HEK293 (cell line): ENCODE measurements around the gene DYNLL2.

Experiments used
- CTCF ChIA-PET: fragments of 350-600 bp; formaldehyde crosslinking; extraction: SDS; loops from one replicate; lab custom pipeline; 2021; ENCODE audit warnings: antibody characterized with exemption; lab: Yijun Ruan, JAX
- POLR2A ChIA-PET: fragments of 300-600 bp; formaldehyde crosslinking; extraction: SDS; loops from one replicate; lab custom pipeline; 2020; ENCODE audit warnings: antibody characterized with exemption, inconsistent platforms; lab: Yijun Ruan, JAX
- H3K27ac ChIP-seq: fragments of 200-500 bp; sonication (Bioruptor generic); 2 replicates; pipeline ENCODE4 v1.5.1; 2014; ENCODE audit warnings: low read depth, low read length, control low read depth, inconsistent platforms; ENCODE audit errors: extremely low read depth
- H3K36me3 ChIP-seq, 2 experiments: fragments of 200-500 bp in 1 of 2; sonication (Bioruptor generic) in 1 of 2; 1 replicate in 1 of 2; 2 replicates in 1 of 2; pipeline ENCODE4 v1.5.1; 2014 to 2017; ENCODE audit warnings: inconsistent platforms in 2 of 2, low read length in 2 of 2; ENCODE audit not compliant: control insufficient read depth in 2 of 2, insufficient read depth in 1 of 2
- H3K4me1 ChIP-seq: fragments of 200-500 bp; sonication (Bioruptor generic); 2 replicates; pipeline ENCODE4 v1.5.1; 2014; ENCODE audit warnings: mild to moderate bottlenecking, low read length, inconsistent platforms; ENCODE audit not compliant: control insufficient read depth, insufficient read depth
- H3K4me3 ChIP-seq: 2 replicates; pipeline ENCODE4 v1.5.1; 2011; ENCODE audit warnings: low read depth, mild to moderate bottlenecking, control low read depth, low read length, moderate library complexity
- H3K9me3 ChIP-seq: fragments of 200-500 bp; sonication (Bioruptor generic); 2 replicates; pipeline ENCODE4 v1.5.1; 2014; ENCODE audit warnings: low read depth, low read length, inconsistent platforms; ENCODE audit not compliant: control insufficient read depth, insufficient read depth
- GFI1B ChIP-seq: fragments of 450-650 bp; formaldehyde crosslinking; IDR thresholded peaks from 2 replicates; pipeline ENCODE4 v1.5.1; 2016; ENCODE audit warnings: missing biosample characterization, missing genetic modification characterization
- KLF8 ChIP-seq: fragments of 450-650 bp; formaldehyde crosslinking; IDR thresholded peaks from 2 replicates; pipeline ENCODE4 v1.5.1; 2016; ENCODE audit warnings: missing biosample characterization, missing genetic modification characterization
- MEIS1 ChIP-seq: sonication (generic); formaldehyde crosslinking; IDR thresholded peaks from 2 replicates; pipeline ENCODE4 v1.8.1; 2022; ENCODE audit warnings: missing genetic modification reagents, mild to moderate bottlenecking, borderline replicate concordance
- OSR2 ChIP-seq: fragments of 450-650 bp; formaldehyde crosslinking; IDR thresholded peaks from 2 replicates; pipeline ENCODE4 v1.5.1; 2016; ENCODE audit warnings: missing biosample characterization, missing genetic modification characterization
- SP7 ChIP-seq: fragments of 450-650 bp; formaldehyde crosslinking; IDR thresholded peaks from 2 replicates; pipeline ENCODE4 v1.5.1; 2016; ENCODE audit warnings: missing biosample characterization, missing genetic modification characterization
- ZBTB8A ChIP-seq: fragments of 450-650 bp; formaldehyde crosslinking; IDR thresholded peaks from 2 replicates; pipeline ENCODE4 v1.5.1; 2016; ENCODE audit warnings: missing biosample characterization, missing genetic modification characterization
- ZNF10 ChIP-seq: fragments of 450-650 bp; formaldehyde crosslinking; IDR thresholded peaks from 2 replicates; pipeline ENCODE4 v1.5.1; 2017; ENCODE audit warnings: missing biosample characterization, missing genetic modification characterization
- ZNF114 ChIP-seq: fragments of 450-650 bp; formaldehyde crosslinking; IDR thresholded peaks from 2 replicates; pipeline ENCODE4 v1.5.0; 2017; ENCODE audit warnings: missing biosample characterization, missing genetic modification characterization
- ZNF184 ChIP-seq: fragments of 450-650 bp; IDR thresholded peaks from 2 replicates; pipeline ENCODE4 v1.5.1; 2018; ENCODE audit warnings: missing biosample characterization, mild to moderate bottlenecking, missing genetic modification characterization
- ZNF214 ChIP-seq: fragments of 450-650 bp; formaldehyde crosslinking; IDR thresholded peaks from 2 replicates; pipeline ENCODE4 v1.5.1; 2017; ENCODE audit warnings: missing biosample characterization, mild to moderate bottlenecking, missing genetic modification characterization, borderline replicate concordance
- ZNF37A ChIP-seq: fragments of 450-650 bp; IDR thresholded peaks from 2 replicates; pipeline ENCODE4 v1.5.1; 2018; ENCODE audit warnings: missing biosample characterization, missing genetic modification characterization
- ZNF473 ChIP-seq: fragments of 450-650 bp; formaldehyde crosslinking; IDR thresholded peaks from 2 replicates; pipeline ENCODE4 v1.5.1; 2017; ENCODE audit warnings: missing biosample characterization, missing genetic modification characterization
- ZNF561 ChIP-seq: fragments of 450-650 bp; IDR thresholded peaks from 2 replicates; pipeline ENCODE4 v1.5.1; 2018; ENCODE audit warnings: missing biosample characterization, missing genetic modification characterization, borderline replicate concordance
- ZSCAN30 ChIP-seq: fragments of 450-650 bp; IDR thresholded peaks from 2 replicates; pipeline ENCODE4 v1.5.1; 2018; ENCODE audit warnings: missing biosample characterization, mild to moderate bottlenecking, missing genetic modification characterization, moderate library complexity
- TF ChIP-seq, protein P1 (sequence below): fragments of 450-650 bp; formaldehyde crosslinking; IDR thresholded peaks from 2 replicates; pipeline ENCODE4 v1.5.1; 2017; ENCODE audit warnings: missing biosample characterization, missing genetic modification characterization
- TF ChIP-seq, protein P2 (sequence below): fragments of 450-650 bp; formaldehyde crosslinking; IDR thresholded peaks from 2 replicates; pipeline ENCODE4 v1.5.1; 2016; ENCODE audit warnings: missing biosample characterization, missing genetic modification characterization
- TF ChIP-seq, protein P3 (sequence below): fragments of 450-650 bp; formaldehyde crosslinking; IDR thresholded peaks from 2 replicates; pipeline ENCODE4 v1.5.1; 2016; ENCODE audit warnings: missing biosample characterization, missing genetic modification characterization
- TF ChIP-seq, protein P4 (sequence below): sonication (generic); formaldehyde crosslinking; IDR thresholded peaks from 2 replicates; pipeline ENCODE4 v1.8.1; 2022; ENCODE audit warnings: mild to moderate bottlenecking, moderate library complexity, missing genetic modification reagents
- TF ChIP-seq, protein P5 (sequence below): fragments of 450-650 bp; formaldehyde crosslinking; IDR thresholded peaks from 2 replicates; pipeline ENCODE4 v1.5.1; 2017; ENCODE audit warnings: missing biosample characterization, missing genetic modification characterization
- TF ChIP-seq, protein P6 (sequence below): fragments of 450-650 bp; formaldehyde crosslinking; IDR thresholded peaks from 2 replicates; pipeline ENCODE4 v1.5.1; 2016; ENCODE audit warnings: missing biosample characterization, missing genetic modification characterization

DYNLL2 gene

DNA sequence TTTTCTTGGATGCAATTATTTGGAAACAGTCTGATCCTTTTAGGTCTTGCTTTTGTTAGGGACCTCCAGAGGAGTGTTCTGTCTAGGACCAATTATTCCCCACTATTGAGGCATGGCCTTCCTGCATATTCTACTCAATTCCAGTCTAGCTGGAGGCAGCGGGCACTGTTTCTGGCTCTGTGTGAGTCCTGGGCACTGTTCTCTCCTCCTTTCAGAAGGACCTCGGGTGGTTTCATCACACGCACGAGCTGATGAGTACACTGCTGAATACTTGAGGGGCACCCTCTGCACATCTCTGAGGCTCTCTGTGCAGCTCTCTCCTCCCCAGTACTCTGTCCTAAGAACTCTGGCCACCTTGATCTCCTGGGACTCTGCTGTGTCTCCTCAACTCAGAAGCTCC is 30.7 kb downstream of the DYNLL2 start:
- TF ChIP-seq, protein P1, sequence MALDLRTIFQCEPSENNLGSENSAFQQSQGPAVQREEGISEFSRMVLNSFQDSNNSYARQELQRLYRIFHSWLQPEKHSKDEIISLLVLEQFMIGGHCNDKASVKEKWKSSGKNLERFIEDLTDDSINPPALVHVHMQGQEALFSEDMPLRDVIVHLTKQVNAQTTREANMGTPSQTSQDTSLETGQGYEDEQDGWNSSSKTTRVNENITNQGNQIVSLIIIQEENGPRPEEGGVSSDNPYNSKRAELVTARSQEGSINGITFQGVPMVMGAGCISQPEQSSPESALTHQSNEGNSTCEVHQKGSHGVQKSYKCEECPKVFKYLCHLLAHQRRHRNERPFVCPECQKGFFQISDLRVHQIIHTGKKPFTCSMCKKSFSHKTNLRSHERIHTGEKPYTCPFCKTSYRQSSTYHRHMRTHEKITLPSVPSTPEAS (tag by site-specific recombination) = no peak
- TF ChIP-seq ZNF561 (tag by site-specific recombination) = no peak
- TF ChIP-seq ZNF10 (tag by site-specific recombination) = no peak
- TF ChIP-seq, protein P2, sequence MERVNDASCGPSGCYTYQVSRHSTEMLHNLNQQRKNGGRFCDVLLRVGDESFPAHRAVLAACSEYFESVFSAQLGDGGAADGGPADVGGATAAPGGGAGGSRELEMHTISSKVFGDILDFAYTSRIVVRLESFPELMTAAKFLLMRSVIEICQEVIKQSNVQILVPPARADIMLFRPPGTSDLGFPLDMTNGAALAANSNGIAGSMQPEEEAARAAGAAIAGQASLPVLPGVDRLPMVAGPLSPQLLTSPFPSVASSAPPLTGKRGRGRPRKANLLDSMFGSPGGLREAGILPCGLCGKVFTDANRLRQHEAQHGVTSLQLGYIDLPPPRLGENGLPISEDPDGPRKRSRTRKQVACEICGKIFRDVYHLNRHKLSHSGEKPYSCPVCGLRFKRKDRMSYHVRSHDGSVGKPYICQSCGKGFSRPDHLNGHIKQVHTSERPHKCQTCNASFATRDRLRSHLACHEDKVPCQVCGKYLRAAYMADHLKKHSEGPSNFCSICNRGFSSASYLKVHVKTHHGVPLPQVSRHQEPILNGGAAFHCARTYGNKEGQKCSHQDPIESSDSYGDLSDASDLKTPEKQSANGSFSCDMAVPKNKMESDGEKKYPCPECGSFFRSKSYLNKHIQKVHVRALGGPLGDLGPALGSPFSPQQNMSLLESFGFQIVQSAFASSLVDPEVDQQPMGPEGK (tag by site-specific recombination) = no peak
- no peak for TF ChIP-seq KLF8 (tag by site-specific recombination)
- TF ChIP-seq ZNF114 (tag by site-specific recombination) = no peak
- TF ChIP-seq OSR2 (tag by site-specific recombination) = no peak
- no peak for TF ChIP-seq ZBTB8A (tag by site-specific recombination)
- no peak for TF ChIP-seq MEIS1
- no peak for TF ChIP-seq ZNF184 (tag by site-specific recombination)
- TF ChIP-seq, protein P3, sequence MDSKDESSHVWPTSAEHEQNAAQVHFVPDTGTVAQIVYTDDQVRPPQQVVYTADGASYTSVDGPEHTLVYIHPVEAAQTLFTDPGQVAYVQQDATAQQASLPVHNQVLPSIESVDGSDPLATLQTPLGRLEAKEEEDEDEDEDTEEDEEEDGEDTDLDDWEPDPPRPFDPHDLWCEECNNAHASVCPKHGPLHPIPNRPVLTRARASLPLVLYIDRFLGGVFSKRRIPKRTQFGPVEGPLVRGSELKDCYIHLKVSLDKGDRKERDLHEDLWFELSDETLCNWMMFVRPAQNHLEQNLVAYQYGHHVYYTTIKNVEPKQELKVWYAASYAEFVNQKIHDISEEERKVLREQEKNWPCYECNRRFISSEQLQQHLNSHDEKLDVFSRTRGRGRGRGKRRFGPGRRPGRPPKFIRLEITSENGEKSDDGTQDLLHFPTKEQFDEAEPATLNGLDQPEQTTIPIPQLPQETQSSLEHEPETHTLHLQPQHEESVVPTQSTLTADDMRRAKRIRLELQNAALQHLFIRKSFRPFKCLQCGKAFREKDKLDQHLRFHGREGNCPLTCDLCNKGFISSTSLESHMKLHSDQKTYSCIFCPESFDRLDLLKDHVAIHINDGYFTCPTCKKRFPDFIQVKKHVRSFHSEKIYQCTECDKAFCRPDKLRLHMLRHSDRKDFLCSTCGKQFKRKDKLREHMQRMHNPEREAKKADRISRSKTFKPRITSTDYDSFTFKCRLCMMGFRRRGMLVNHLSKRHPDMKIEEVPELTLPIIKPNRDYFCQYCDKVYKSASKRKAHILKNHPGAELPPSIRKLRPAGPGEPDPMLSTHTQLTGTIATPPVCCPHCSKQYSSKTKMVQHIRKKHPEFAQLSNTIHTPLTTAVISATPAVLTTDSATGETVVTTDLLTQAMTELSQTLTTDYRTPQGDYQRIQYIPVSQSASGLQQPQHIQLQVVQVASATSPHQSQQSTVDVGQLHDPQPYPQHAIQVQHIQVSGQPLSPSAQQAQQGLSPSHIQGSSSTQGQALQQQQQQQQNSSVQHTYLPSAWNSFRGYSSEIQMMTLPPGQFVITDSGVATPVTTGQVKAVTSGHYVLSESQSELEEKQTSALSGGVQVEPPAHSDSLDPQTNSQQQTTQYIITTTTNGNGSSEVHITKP (tag by site-specific recombination) = no peak
- TF ChIP-seq ZNF37A (tag by site-specific recombination) = no peak
- TF ChIP-seq, protein P4, sequence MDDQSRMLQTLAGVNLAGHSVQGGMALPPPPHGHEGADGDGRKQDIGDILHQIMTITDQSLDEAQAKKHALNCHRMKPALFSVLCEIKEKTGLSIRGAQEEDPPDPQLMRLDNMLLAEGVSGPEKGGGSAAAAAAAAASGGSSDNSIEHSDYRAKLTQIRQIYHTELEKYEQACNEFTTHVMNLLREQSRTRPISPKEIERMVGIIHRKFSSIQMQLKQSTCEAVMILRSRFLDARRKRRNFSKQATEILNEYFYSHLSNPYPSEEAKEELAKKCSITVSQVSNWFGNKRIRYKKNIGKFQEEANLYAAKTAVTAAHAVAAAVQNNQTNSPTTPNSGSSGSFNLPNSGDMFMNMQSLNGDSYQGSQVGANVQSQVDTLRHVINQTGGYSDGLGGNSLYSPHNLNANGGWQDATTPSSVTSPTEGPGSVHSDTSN (CRISPR knock-in tag) = no peak
- TF ChIP-seq, protein P5, sequence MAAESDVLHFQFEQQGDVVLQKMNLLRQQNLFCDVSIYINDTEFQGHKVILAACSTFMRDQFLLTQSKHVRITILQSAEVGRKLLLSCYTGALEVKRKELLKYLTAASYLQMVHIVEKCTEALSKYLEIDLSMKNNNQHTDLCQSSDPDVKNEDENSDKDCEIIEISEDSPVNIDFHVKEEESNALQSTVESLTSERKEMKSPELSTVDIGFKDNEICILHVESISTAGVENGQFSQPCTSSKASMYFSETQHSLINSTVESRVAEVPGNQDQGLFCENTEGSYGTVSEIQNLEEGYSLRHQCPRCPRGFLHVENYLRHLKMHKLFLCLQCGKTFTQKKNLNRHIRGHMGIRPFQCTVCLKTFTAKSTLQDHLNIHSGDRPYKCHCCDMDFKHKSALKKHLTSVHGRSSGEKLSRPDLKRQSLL = no peak
- no peak for TF ChIP-seq SP7 (tag by site-specific recombination)
- TF ChIP-seq, protein P6, sequence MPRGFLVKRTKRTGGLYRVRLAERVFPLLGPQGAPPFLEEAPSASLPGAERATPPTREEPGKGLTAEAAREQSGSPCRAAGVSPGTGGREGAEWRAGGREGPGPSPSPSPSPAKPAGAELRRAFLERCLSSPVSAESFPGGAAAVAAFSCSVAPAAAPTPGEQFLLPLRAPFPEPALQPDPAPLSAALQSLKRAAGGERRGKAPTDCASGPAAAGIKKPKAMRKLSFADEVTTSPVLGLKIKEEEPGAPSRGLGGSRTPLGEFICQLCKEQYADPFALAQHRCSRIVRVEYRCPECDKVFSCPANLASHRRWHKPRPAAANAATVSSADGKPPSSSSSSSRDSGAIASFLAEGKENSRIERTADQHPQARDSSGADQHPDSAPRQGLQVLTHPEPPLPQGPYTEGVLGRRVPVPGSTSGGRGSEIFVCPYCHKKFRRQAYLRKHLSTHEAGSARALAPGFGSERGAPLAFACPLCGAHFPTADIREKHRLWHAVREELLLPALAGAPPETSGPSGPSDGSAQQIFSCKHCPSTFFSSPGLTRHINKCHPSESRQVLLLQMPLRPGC (tag by site-specific recombination) = no peak
- TF ChIP-seq ZNF473 = no peak
- TF ChIP-seq ZSCAN30 (tag by site-specific recombination) = no peak
- TF ChIP-seq GFI1B (tag by site-specific recombination) = no peak
- TF ChIP-seq ZNF214 (tag by site-specific recombination) = no peak
- no peaks in the 10 kb centered on the region for H3K36me3 ChIP-seq
- H3K4me3 ChIP-seq = no peak overlapping the region
- H3K9me3 ChIP-seq = no peaks in the 10 kb centered on the region
- H3K4me1 ChIP-seq = no peaks in the 10 kb centered on the region
- H3K27ac ChIP-seq = no peak overlapping the region
- CTCF ChIA-PET = interaction anchor here (0.6 to 6.3 kb wide), 20 partner anchors 8 to 871 kb away, joined by 3 to 64 read pairs (median 4); no protein-coding TSS in a partner anchor
- POLR2A ChIA-PET = interaction anchor here (0.6 to 1.2 kb wide), 2 partner anchors 23 to 835 kb away, joined by 3 read pairs; no protein-coding TSS in a partner anchor
